Measurements from ENCODE around the gene SYCP1. TPM values are rescaled to one million over a fixed set of nuclear protein-coding genes. Genes with fewer than 3 reads are reported as not detected.

SYCP1 gene
- total RNA-seq, 3 donors from 2014 or later: not detected

- no peak for DNase-seq
- intact Hi-C loops (cut with DNase I, micrococcal nuclease): no loop called here
- no peak for TF ChIP-seq CTCF (IDR thresholded peaks at IDR 0.05)
Measured at GRCh38 chr1:114926607-114927006, 71.9 kb downstream of the SYCP1 start.

GRCh38 chr1:114927401-114927800 lies 72.7 kb downstream of the SYCP1 start:
- H3K4me3 ChIP-seq: no peak overlapping the region
- no peaks in the 10 kb centered on the region for H3K36me3 ChIP-seq (ENCODE audit: low read depth)
- TF ChIP-seq CTCF (IDR thresholded peaks at IDR 0.05): no peak
- intact Hi-C loops (cut with DNase I, micrococcal nuclease): no loop called here
- ATAC-seq: no peak
- DNase-seq: no peak
- H3K9me3 ChIP-seq: no peaks in the 10 kb centered on the region
- no peaks in the 10 kb centered on the region for H3K4me1 ChIP-seq (ENCODE audit: low read depth)

More at GRCh38 chr1:114926607-114927006, 71.9 kb downstream of the SYCP1 start:
- Histone ChIP-seq H3K4me1 (ENCODE audit: low read depth) (no peaks in the 10 kb centered on the region), H3K36me3 (ENCODE audit: low read depth) (no peaks in the 10 kb centered on the region), H3K9me3 (no peaks in the 10 kb centered on the region), H3K4me3 (no peak overlapping the region)
- ATAC-seq: no peak

GRCh38 chr1:114956570-114956969 lies 101.9 kb downstream of the SYCP1 start:
- H3K9me3 ChIP-seq: no peaks in the 10 kb centered on the region
- ATAC-seq: no peak
- no peak overlapping the region for H3K4me3 ChIP-seq
- no peaks in the 10 kb centered on the region for H3K36me3 ChIP-seq (ENCODE audit: low read depth)
- intact Hi-C loops (cut with DNase I, micrococcal nuclease): no loop called here
- no peaks in the 10 kb centered on the region for H3K4me1 ChIP-seq (ENCODE audit: low read depth)
- DNase-seq: no peak
- TF ChIP-seq CTCF (IDR thresholded peaks at IDR 0.05): no peak

GRCh38 chr1:114959423-114959822 lies 104.8 kb downstream of the SYCP1 start:
- no peaks in the 10 kb centered on the region for H3K9me3 ChIP-seq
- intact Hi-C loops (cut with DNase I, micrococcal nuclease): no loop called here

GRCh38 chr1:114976891-114977290 lies 122.2 kb downstream of the SYCP1 start:
- Histone ChIP-seq H3K9me3 (no peaks in the 10 kb centered on the region), H3K4me3 (no peak overlapping the region), H3K36me3 (ENCODE audit: low read depth) (no peaks in the 10 kb centered on the region), H3K4me1 (ENCODE audit: low read depth) (no peaks in the 10 kb centered on the region)
- ATAC-seq (no peak), DNase-seq (no peak)
- intact Hi-C loops (cut with DNase I, micrococcal nuclease): no loop called here
- TF ChIP-seq CTCF (IDR thresholded peaks at IDR 0.05): no peak

More at GRCh38 chr1:114959423-114959822, 104.8 kb downstream of the SYCP1 start:
- Histone ChIP-seq H3K4me1 (ENCODE audit: low read depth) (no peaks in the 10 kb centered on the region), H3K4me3 (no peak overlapping the region), H3K36me3 (ENCODE audit: low read depth) (no peaks in the 10 kb centered on the region)
- no peak for TF ChIP-seq CTCF (IDR thresholded peaks at IDR 0.05)
- no peak for DNase-seq
- ATAC-seq: no peak

Measured in mucosa of descending colon (tissue), 3 donors.